K562 (cell line): ENCODE data around the gene ACYP2. TPM values are rescaled to one million over a fixed set of nuclear protein-coding genes. Genes with fewer than 3 reads are reported as not detected.
A peak's percentile ranks its signal among the peaks of the same experiment; 100 is the strongest.
"Not testable (repeated sequence)": the region's sequence is repeated elsewhere in the genome, so short reads cannot be mapped to it uniquely, and the experiment has no call there.

Experiments used
- ATAC-seq: fragments of 200-7000 bp; cut with Tn5 transposase; 3 replicates; pipeline ENCODE4 v1.9.1; 2020; ENCODE audit warnings: moderate library complexity
- BruUV-seq: library from RNA; stranded (reverse); fragments of 400-500 nt; replicated peaks from 2 replicates; lab custom pipeline; 2021; lab: Mats Ljungman, UMichigan
- CTCF ChIA-PET: fragments of 300-600 bp; formaldehyde crosslinking; extraction: SDS; loops from one replicate; lab custom pipeline; 2021; ENCODE audit warnings: low intra/inter-chr PET ratio; lab: Yijun Ruan, JAX
- POLR2A ChIA-PET: fragments of 300-600, 350-650 bp; sonication (Branson Sonifier 250); formaldehyde crosslinking; extraction: SDS; loops from one replicate; lab custom pipeline; 2021; ENCODE audit warnings: antibody characterized with exemption, inconsistent platforms; lab: Yijun Ruan, JAX
- DNase-seq, 4 experiments: peaks; one replicate each; pipeline versions ENCODE4 v3.0.0 to v3.0.0-alpha.2; 2011 to 2018; ENCODE audit warnings: low spot score in 3 of 4, mixed read lengths in 3 of 4; ENCODE audit errors: extremely low read depth in 1 of 4
- FAIRE-seq: peaks from 2 replicates; lab custom pipeline; 2011; peaks lifted over from hg19 to GRCh38; lab: Jason Lieb, UNC
- H2AFZ ChIP-seq: 2 replicates; pipeline ENCODE4 v1.6.0; 2011; ENCODE audit warnings: low read depth, low read length, control low read depth, inconsistent platforms
- H3K27ac ChIP-seq: fragments of 200-600 bp; 3 replicates; pipeline ENCODE4 v1.8.0; 2011; ENCODE audit warnings: low read depth, mild to moderate bottlenecking, control low read depth, inconsistent platforms, low read length, moderate library complexity, mixed read lengths; ENCODE audit errors: extremely low read depth
- H3K27me3 ChIP-seq, 2 experiments: fragments of 300-600 bp in 1 of 2; 2 replicates in 1 of 2; 3 replicates in 1 of 2; pipeline versions ENCODE4 v1.6.0 to v1.8.0; 2011; ENCODE audit warnings: inconsistent platforms in 2 of 2, low read length in 2 of 2, mild to moderate bottlenecking in 1 of 2, mixed read lengths in 1 of 2, moderate library complexity in 1 of 2; ENCODE audit not compliant: control insufficient read depth in 2 of 2, insufficient read depth in 2 of 2
- H3K36me3 ChIP-seq: fragments of 300-600 bp; 3 replicates; pipeline ENCODE4 v1.8.0; 2011; ENCODE audit warnings: mild to moderate bottlenecking, low read length, inconsistent platforms; ENCODE audit not compliant: control insufficient read depth, insufficient read depth
- H3K4me1 ChIP-seq, 2 experiments: fragments of 200-600 bp in 1 of 2; replicated peaks in 1 of 2; 2 replicates in 1 of 2; 3 replicates in 1 of 2; pipeline versions ENCODE4 v1.5.1 to v1.8.0; 2011; ENCODE audit warnings: inconsistent platforms in 2 of 2, low read length in 2 of 2, mild to moderate bottlenecking in 1 of 2, mixed read lengths in 1 of 2, moderate library complexity in 1 of 2; ENCODE audit not compliant: control insufficient read depth in 2 of 2, insufficient read depth in 2 of 2
- H3K4me2 ChIP-seq: 2 replicates; pipeline ENCODE4 v1.6.1; 2011; ENCODE audit warnings: low read length, control low read depth, inconsistent platforms, mixed read lengths; ENCODE audit not compliant: insufficient read depth
- H3K4me3 ChIP-seq: fragments of 200-600 bp; sonication (generic), shearing (Covaris generic); 2 replicates; pipeline ENCODE4 v1.5.1; 2016; ENCODE audit warnings: control low read depth, inconsistent platforms
- H3K79me2 ChIP-seq: fragments of 200-600 bp; 3 replicates; pipeline ENCODE4 v1.8.0; 2011; ENCODE audit warnings: low read length, inconsistent platforms; ENCODE audit not compliant: control insufficient read depth, insufficient read depth
- H3K9ac ChIP-seq, 2 experiments: 2 replicates each; pipeline versions ENCODE4 v1.6.0 to v1.6.1; 2011; ENCODE audit warnings: low read depth in 2 of 2, low read length in 2 of 2, control low read depth in 1 of 2, inconsistent platforms in 1 of 2, mild to moderate bottlenecking in 1 of 2, mixed read lengths in 1 of 2; ENCODE audit not compliant: insufficient read depth in 1 of 2
- H3K9me1 ChIP-seq: one replicate; pipeline ENCODE4 v1.6.0; 2011; ENCODE audit warnings: inconsistent platforms, mild to moderate bottlenecking, low read length, moderate library complexity; ENCODE audit not compliant: control insufficient read depth, insufficient read depth
- H3K9me3 ChIP-seq: replicated peaks from 2 replicates; pipeline ENCODE4 v1.5.1; 2011; ENCODE audit warnings: low read depth, low read length, inconsistent platforms; ENCODE audit not compliant: control insufficient read depth, insufficient read depth
- H4K20me1 ChIP-seq: replicated peaks from 2 replicates; pipeline ENCODE4 v1.6.1; 2011; ENCODE audit warnings: low read length, inconsistent platforms, mixed read lengths; ENCODE audit not compliant: control insufficient read depth, insufficient read depth
- DEAF1 ChIP-seq: fragments of 450-650 bp; formaldehyde crosslinking; IDR thresholded peaks from 2 replicates; pipeline ENCODE4 v1.4.0; 2020; ENCODE audit warnings: mild to moderate bottlenecking, moderate library complexity
- FOSL1 ChIP-seq: fragments of 200-800 bp; sonication (Bioruptor generic); conservative IDR thresholded peaks from 2 replicates; pipeline ENCODE4 v1.6.1; 2016; ENCODE audit warnings: missing genetic modification characterization, missing compliant biosample characterization
- FOXO4 ChIP-seq: fragments of 450-650 bp; formaldehyde crosslinking; IDR thresholded peaks from 2 replicates; pipeline ENCODE4 v1.4.0; 2020; ENCODE audit warnings: mild to moderate bottlenecking, moderate library complexity
- HMG20B ChIP-seq: fragments of 250-450 bp; sonication (Bioruptor Pico); IDR thresholded peaks from 2 replicates; pipeline ENCODE4 v1.5.0; 2021; ENCODE audit warnings: mild to moderate bottlenecking
- POLR2H ChIP-seq: IDR thresholded peaks from 2 replicates; pipeline ENCODE4 v1.6.1; 2016; ENCODE audit warnings: missing genetic modification characterization, low read depth, mild to moderate bottlenecking, control low read depth, missing compliant biosample characterization, moderate library complexity
- PYGO2 ChIP-seq: fragments of 450-650 bp; IDR thresholded peaks from 2 replicates; pipeline ENCODE4 v1.6.1; 2016; ENCODE audit warnings: mild to moderate bottlenecking, missing genetic modification characterization, moderate library complexity, missing compliant biosample characterization
- RFX5 ChIP-seq: IDR thresholded peaks from 2 replicates; pipeline ENCODE4 v1.6.1; 2011; ENCODE audit warnings: low read depth, mild to moderate bottlenecking, improper control_type of control experiment, low read length
- ZNF3 ChIP-seq: fragments of 250-450 bp; sonication (Bioruptor Pico); IDR thresholded peaks from 2 replicates; pipeline ENCODE4 v1.5.0; 2021; ENCODE audit warnings: mild to moderate bottlenecking, moderate library complexity
- WGBS: fragments of 100-300 bp; shearing (Covaris generic); methylation state at CpG from one replicate; pipeline ENCODE4 v1.1.6; 2016; ENCODE audit warnings: low coverage, mixed read lengths; ENCODE audit not compliant: insufficient coverage; ENCODE audit errors: missing lambda C conversion rate; 5-methylcytosine and 5-hydroxymethylcytosine counted together
- in situ Hi-C: fragments of 300-500 bp; cut with MboI; formaldehyde crosslinking; loops from 4 replicates; pipeline ENCODE4 v1.15.0; 2018; ENCODE audit warnings: inconsistent platforms, mixed read lengths
- intact Hi-C: fragments of 100-400 bp; cut with micrococcal nuclease; formaldehyde crosslinking; loops from 2 replicates; pipeline ENCODE4 v1.14.2; 2022
- polyA plus RNA-seq, 8 experiments: library from polyadenylated mRNA; depleted of rRNA in 4 of 8; stranded (reverse) in 5 of 8; unstranded in 3 of 8; fragments of >200 nt; fragmentation: Nextera tagmentation in 2 of 8; fragmentation: Illumina TruSeq in 1 of 8; extraction: Ambion mirVana in 2 of 8; extraction: Trizol in 1 of 8; gene quantifications; 2 replicates each; pipeline versions ENCODE4 v1.2.1 to v1.2.3, GENCODE V29; 2011 to 2014; ENCODE audit warnings: inconsistent platforms in 1 of 8, missing spikeins in 1 of 8
- total RNA-seq, 7 experiments: library from RNA; depleted of rRNA in 6 of 7; stranded (reverse); fragments of >200 nt in 6 of 7; fragmentation: Illumina TruSeq in 2 of 7; extraction: Trizol in 2 of 7; gene quantifications; 2 replicates each; pipeline versions ENCODE4 v1.2.1 to v1.2.3, GENCODE V29; 2011 to 2021; ENCODE audit warnings: low replicate concordance in 1 of 7

Gene ACYP2
- total and polyA plus RNA-seq, 9 of the 15 experiments (the other 6 are each of a cell fraction or from before 2014, with no cell fraction given): 1.0 to 4.1 (median 2.0) TPM

- 0% methylated on average over 2 of the region's 2 CpGs for WGBS
- H3K4me3 ChIP-seq, POLR2A ChIA-PET, H4K20me1 ChIP-seq, BruUV-seq, H3K79me2 ChIP-seq, H3K27ac ChIP-seq, H3K9me1 ChIP-seq, H3K9me3 ChIP-seq, H3K9ac ChIP-seq, DNase-seq, H3K4me1 ChIP-seq, ATAC-seq, CTCF ChIA-PET, FAIRE-seq, H2AFZ ChIP-seq, intact Hi-C loops, H3K36me3 ChIP-seq, in situ Hi-C loops, H3K4me2 ChIP-seq: not testable (repeated sequence)
- H3K27me3 ChIP-seq: peaks cover 19 to 24% of the 10 kb centered on the region in 2 experiments
- TF ChIP-seq FOSL1 (tag): peak; percentile 63
These were observed 179.2 kb downstream of the ACYP2 start for GRCh38 chr2:54294665-54295064.

- Histone ChIP-seq H3K4me2 (no peak overlapping the region), H2AFZ (no peak overlapping the region), H3K27me3 (peaks cover 7 to 12% of the 10 kb centered on the region in 2 experiments; a peak in 4 of 5 replicates), H3K9me3 (no peaks in the 10 kb centered on the region), H3K79me2 (no peaks in the 10 kb centered on the region), H3K4me1 (no peaks in the 10 kb centered on the region), H3K36me3 (no peaks in the 10 kb centered on the region), H3K9ac (no peak overlapping the region), H4K20me1 (no peaks in the 10 kb centered on the region), H3K4me3 (no peak overlapping the region), H3K9me1 (no peaks in the 10 kb centered on the region), H3K27ac (no peak overlapping the region)
- ATAC-seq (no peak), FAIRE-seq (no peak), DNase-seq (no peak)
- POLR2A ChIA-PET: no interaction called here
- WGBS: 4% methylated on average over 5 of the region's 5 CpGs
- CTCF ChIA-PET: no interaction called here
- intact Hi-C loops: no loop called here
- no TSS peak for BruUV-seq
- in situ Hi-C loops: no loop called here
- TF ChIP-seq POLR2H (tag) (no peak), DEAF1 (CRISPR knock-in tag) (no peak), RFX5 (no peak), ZNF3 (CRISPR knock-in tag) (no peak), FOXO4 (CRISPR knock-in tag) (no peak), PYGO2 (tag) (no peak), HMG20B (CRISPR knock-in tag) (no peak)
These were observed 180.5 kb downstream of the ACYP2 start for GRCh38 chr2:54295911-54296310.
